SKM-1 treated with dmso at 0.1 percent for 144 hours (cell line): ENCODE data around the gene SYT6.
"Not testable (repeated sequence)": the region's sequence is repeated elsewhere in the genome, so short reads cannot be mapped to it uniquely, and the experiment has no call there.

Experiments
- DNase-seq: peaks from one replicate; lab custom pipeline; 2025; ENCODE audit not compliant: unreplicated experiment; lab: John Stamatoyannopoulos, UW

The SYT6 gene

DNA sequence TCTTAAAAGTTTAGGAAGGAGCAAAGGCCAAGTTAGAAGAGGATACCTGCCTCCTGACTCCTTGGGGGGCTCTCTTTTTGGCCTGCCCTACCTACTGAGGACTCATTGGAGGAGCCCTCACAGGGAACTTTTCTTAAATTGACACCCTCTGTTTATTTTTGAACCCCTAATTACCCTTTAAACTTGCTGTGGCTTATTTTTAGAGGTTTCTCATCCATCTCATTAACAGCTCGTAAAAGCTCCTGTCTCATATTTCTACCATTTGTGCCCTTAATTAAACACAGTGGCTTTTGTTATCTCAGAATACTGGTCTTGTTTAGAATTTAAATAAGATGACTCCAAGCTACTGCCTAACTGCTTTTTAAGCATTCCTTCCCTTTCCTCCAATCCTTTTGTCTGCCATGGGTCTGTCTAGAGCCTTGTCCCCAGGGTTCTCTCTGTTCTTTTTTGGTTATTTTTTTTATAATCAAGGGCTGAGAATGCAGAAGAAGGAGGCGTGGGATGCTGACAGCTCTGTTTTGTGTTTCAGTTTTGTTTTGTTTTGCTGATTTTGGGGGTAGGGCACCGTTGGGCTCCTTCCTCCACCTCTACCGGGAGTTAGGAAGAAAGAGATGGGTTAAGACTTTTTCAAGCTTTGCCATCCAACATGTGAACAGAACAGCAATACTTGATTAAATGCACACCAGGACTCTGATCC is 78.0 kb downstream of the SYT6 start:
- no peak for DNase-seq

DNA sequence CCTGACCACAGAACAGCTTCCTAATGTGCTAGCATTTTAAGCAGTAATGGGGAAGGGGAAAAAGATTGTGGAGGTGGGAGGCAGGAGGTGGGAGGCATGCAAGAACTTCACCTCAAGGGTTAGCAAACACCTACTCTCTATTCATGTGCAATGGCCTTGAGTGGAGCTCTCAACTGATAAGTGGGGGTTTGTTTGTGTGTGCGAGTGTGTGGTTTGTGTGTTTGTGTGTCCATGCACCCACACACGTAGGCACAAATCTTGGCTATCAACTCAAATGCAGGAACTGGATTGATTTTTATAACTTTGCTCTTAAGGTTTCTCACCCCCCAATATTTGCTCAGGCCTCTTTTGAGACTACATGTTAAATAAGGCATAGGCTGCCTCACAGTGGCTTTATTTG is 78.6 kb downstream of the SYT6 start:
- no peak for DNase-seq

DNA sequence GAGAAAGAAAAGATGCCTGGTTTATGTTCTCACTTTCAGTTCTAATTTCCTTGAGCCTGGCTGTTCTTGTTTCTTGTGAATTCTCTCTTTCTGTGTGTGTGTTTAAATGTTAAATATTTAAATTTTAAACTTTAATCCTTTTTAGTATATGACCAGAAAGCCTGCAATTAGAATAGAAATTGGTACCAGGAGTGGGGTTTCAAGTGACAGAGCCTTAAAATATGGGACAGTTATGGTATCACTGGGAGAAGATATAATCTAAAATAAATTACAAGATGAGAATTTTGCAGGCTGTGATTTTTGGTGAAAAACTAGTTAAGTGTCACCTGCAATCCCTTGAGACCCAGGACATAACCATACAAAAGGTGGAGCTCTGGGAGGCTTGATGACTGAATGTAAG is 81.4 kb downstream of the SYT6 start:
- no peak for DNase-seq

DNA sequence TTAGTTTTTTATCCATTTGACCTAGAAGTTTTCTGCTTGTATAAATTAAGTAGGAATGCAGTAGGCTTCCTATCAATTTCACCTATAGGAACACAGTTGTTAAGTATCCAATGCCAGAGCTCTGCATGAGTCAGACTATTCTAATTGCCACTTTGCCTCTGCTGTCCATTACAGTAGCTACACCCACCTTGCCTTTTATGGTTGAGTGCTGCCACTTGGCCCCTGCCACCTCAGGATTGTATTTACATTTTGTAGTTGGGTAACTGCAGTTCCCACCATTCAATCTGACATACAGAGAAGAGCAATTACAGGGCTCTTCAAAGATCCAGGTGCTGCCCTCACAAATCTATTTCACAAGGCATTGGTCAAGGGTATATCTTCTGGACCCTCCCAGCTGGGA is 83.9 kb downstream of the SYT6 start:
- DNase-seq, result not testable (repeated sequence)

DNA sequence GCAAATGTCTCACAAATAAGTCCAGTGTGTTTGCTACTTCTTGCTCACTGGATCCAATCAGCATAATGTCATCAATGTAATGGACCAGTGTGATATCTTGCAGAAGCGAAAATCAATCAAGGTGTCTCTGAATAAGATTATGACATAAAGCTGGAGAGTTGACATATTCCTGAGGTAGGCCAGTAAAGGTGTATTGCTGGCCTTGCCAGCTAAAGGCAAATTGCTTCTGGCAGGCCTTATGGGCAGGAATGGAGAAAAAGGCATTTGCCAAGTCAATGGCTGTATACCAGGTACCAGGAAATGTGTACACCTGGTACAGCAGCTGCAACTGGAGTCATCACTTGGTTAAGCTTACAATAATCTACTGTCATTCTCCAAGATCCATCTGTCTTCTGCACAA is 85.0 kb downstream of the SYT6 start:
- not testable (repeated sequence) for DNase-seq

DNA sequence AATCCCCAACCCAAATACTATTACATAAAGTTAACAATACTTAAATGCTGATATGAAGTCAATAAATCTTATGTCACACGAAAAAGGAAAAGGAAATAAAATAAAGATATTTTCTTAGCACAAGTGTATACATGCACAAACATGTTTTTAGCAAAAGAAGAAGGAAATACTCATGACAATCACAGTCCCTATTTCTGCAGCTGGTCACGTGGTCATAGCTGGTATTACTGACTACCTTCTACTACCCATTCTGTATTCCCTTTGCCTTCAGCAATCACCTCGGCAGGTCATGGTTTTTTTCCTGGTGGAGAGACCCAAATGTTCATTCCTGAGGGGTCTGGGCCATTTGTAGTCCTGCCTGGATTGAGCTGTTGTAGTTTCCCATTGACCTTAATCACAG is 88.0 kb downstream of the SYT6 start:
- DNase-seq, result not testable (repeated sequence)

DNA sequence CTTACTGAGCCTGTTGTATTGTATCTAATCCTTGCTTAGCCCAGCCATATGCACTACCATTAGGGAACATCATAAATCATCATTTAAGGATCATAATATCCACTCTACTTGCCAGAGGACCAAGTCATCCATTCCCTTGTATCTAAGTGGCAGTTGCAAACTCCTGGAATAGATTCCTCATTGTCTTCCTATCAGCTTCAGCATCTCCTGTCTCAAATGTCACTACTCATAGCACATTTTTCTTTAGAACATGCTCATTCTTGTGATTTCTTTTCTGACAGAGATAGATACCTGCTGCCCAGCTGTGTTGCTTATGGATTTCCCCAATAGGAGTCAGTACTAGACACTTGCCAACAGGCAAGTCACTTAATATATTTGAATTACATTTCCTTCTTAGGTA is 90.1 kb downstream of the SYT6 start:
- DNase-seq, result no peak

DNA sequence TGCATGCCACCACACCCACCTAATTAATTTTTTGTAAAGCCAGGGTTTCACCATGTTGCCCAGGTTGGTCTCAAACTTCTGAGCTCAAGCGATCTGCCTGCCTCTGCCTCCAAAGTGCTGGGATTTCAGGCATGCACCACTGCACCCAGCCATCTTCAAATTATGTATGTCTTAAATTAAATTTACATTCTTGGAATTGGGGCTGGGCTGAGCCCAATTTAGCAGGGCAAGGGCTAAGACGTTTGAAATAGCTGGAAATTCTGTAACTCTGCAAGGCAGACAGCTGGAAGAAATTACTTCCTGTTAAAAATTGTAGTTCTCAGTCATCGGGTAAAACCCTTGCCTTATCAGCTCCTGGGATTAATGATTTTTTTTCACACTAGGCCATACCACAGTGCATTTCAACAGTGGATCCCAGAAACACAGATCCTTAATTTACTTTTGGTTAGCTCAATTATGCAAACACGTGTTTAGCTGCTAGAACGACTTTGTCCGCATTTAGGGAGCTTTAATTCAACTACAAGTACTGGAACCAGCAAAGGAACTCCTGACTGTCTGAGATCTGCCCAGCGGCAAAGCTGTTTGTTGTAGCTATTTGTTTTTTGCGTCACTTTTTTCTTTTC is 91.1 kb downstream of the SYT6 start:
- no peak for DNase-seq

DNA sequence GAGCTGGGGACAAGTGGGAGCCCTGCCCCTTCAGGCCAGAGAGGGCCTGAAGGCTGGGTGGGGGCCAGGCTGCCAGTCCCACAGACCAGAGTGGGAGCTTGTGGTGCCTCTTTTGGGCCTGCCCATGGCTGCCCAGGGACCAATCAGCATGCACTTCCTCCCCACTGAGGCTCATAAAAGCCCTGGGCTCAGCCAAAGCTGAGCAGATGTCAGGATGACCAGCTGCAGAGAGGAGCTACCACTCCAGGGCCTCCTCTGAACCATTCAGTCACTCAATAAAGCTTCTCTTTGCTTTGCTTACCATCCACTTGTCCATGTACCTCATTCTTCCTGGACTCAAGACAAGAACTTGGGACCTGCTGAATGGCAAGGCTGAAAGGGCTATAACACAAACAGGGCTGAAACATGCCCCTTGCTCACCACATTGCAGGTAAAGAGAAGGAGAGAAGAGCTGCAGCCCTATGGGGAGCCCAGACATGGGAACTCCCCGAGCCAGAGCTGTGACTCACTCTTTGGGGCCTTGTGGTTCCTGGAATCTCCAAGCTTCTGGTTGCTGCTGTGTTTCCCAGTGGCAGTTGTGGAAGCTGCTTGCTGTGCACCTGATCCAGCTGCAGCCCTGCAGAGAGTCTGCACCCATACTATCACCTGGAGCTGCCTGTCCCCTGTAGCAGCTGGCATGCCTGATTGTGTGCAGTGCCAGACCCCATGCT is 92.4 kb downstream of the SYT6 start:
- no peak for DNase-seq

DNA sequence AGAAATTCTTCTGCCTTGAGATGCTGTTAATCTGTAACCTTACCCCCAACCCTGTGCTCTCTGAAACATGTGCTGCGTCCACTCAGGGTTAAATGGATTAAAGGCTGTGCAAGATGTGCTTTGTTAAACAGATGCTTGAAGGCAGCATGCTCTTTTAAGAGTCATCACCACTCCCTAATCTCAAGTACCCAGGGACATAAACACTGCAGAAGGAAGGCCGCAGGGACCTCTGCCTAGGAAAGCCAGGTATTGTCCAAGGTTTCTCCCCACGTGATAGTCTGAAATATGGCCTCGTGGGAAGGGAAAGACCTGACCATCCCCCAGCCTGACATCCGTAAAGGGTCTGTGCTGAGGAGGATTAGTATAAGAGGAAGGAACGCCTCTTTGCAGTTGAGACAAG is 95.4 kb downstream of the SYT6 start:
- DNase-seq, result not testable (repeated sequence)

DNA sequence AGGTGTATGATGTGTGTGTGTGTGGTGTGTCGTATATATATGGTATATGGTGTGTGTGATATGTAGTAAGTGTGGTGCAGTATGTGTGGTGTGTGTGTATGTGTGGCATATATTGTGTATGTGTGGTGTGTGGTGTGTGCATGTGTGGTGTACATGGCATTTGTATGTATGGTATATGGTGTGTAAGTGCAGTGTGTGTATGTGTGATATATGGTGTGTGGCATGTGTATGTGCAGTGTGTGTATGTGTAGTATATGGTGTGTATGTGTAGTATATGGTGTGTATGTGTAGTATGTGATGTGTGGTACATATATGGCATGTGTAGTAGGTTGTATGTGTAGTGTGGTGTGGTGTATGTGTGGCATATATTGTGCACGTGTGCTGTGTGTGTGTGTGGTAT is 99.5 kb downstream of the SYT6 start:
- DNase-seq, result no peak

DNA sequence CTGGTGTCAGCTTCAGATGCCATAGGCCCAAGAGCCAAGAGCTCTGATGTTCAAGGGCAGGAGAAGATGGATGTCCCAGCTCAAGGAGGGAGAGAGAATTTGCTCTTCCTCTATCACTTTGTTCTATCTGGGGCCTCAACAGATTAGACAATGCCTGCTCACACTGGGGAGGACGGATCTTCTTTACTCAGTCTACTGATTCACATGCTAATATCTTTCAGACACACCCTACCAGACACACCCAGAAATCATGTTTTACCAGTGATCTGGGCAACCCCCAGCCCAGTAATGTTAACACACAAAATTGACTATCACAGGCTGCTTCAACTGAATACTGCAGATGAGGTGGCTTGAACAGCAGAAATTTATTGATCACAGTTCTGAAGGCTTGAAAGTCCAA is 105.4 kb downstream of the SYT6 start:
- DNase-seq, result no peak

DNA sequence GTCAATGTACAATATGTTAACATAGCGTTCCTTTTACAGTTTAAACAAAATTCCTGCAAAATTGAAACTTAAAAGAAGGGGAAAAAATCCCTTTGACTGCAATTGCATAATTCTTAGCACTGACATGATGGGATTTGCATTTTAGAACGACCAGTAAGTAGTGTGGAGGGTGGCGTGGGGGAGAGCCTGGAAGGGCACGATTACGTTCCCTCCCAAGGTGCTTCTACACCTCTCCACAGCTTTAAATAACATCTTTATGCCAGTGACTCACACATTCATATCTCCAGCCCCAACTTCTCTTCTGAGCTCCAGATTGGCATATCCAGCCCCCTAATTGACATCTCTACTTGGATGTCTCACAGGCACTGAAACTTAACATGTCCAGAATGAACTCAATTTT is 110.1 kb downstream of the SYT6 start:
- no peak for DNase-seq

DNA sequence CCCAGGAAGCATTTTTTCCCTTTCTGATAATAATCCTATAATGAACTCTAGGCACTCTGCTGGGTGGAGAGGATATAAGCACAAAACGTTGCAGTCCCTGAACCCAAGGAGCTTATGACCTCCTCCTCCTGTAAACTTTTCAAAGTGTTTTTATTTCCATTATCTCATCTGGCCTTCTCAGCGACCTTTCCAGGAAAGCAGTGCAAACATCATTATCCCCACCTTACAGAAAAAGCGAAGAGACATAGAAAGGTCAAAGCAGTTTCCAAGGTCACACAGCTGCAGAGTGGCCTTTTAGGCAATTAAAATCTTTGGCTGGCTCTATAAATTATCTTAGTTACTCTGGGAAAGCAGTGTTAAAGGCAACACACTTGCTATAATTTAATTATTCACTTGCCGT is 110.6 kb downstream of the SYT6 start:
- no peak for DNase-seq

DNA sequence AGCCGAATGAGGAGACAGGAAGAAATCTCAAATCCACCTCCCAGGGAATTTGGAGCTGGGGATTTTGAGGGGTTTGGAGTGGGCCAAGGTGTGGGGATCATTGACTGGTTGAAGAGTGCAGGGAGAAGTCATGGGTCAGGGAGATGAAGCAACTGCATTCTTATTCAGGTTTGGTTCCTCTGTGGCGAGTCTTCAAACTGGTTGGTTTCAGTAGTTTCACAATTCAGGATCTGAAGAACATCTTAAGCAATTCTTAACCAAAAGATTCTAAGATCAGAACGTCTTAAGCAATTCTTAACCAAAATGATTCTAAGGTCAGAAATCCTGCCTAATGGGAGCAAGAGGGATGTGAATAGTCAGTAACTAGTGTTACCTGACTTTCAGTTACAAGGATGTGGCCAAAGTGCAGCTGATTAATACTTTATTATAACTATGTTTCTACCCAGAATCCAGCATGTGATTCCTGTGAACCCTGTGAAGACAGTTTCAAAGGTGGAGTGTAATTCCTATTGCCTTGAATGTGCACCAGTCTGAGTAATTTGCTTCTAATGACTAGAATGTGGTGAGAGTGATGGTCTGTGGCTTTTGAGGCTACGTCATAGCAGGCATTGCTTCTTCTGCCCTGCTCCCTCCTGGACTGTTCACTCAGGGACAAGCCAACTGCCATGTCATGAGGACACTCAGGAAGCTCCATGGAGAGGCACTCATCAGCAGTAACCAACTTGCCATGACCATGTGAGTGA is 113.2 kb downstream of the SYT6 start:
- DNase-seq, result peak; percentile 96
